ENCODE measurements around the gene TASP1.

DNA sequence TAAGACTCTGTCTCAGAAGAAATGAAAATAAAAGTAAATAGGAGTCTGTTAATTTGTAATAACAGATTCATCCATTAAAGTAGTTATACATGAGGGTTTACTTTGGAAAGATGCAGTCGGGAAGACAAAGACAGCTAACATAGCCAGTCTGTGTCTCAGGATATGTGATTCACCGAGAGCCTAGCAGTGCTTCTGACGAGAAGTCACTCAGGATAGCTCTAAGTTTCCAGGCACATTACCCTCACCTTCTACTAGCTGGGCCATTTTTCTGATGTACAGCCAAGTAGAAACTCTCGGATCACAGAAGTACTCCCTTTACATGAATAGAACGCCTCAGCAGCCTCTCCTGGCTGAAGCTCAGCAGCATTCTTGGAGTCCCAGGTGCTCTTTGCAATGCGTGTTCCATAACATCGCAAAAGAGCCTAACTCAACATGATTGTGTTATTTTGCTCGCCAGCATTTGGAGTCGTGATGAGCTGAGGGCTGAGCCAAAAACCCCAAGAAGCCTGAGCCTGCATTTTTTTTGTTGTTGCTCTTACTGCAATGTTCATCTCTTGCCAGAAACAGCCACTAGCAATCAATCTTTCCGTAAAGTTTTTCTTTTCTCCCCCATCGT, 22.4 kb upstream of the TASP1 start:
- TF ChIP-seq ZNF274 (IDR thresholded peaks at IDR 0.05; ENCODE audit: low read depth, low read length) (no peak), YY1 (IDR thresholded peaks at IDR 0.05; ENCODE audit: insufficient read depth, insufficient read length) (no peak), SUZ12 (IDR thresholded peaks at IDR 0.05; ENCODE audit: extremely low read depth, insufficient read depth, insufficient read length) (no peak)

Data from NT2/D1 (cell line).